DOHH2 (cell line): ENCODE results near the gene GLRX.

Source experiments
- EZH2phosphoT487 ChIP-seq: fragments of 200-600 bp; sonication (generic); IDR thresholded peaks from 2 replicates; pipeline ENCODE4 v1.6.1; 2017; ENCODE audit warnings: borderline replicate concordance, mild to moderate bottlenecking, antibody characterized with exemption, low read length, moderate library complexity, mixed read lengths
- TF ChIP-seq, protein P1 (sequence below): fragments of 200-600 bp; sonication (generic); IDR thresholded peaks from one replicate; pipeline ENCODE4 v1.5.1; 2014; ENCODE audit warnings: antibody characterized with exemption, mild to moderate bottlenecking, low read depth, low read length; ENCODE audit not compliant: poor library complexity, severe bottlenecking

DNA sequence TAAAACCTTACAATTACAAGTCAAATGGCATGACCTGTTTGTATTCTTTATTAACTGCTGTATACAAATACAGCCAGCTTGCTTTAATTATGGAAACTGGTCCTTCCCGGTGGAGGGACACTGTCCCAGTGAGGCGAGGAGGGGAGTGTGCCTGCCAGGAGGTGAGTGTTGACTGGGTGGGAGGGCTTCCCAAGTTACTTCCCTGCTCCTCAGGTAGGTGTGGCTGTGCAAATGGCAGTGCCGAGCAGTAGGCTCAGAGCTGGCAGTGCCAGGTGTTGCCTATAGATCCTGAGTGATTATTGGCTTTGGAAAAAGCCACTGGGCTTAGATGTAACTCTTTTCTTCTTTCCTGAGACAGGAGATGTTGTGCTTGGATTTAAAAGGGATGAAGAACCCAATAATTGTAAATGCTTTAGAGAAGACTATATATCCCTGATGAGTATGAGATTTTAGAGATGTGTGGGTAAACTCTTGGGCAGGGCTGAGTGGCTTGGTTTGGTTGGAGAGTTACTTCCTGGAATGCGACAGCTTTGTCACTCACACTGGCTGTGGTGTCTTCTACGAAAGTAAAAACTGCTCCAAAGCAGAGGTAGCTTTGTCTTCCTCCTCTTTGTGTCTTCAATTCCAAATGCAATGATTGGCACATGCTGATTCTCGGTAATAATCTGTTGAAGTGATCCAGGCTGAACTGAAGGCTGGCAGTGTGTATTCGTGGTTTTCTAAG lies 43.7 kb downstream of the GLRX start:
- TF ChIP-seq, protein P1, sequence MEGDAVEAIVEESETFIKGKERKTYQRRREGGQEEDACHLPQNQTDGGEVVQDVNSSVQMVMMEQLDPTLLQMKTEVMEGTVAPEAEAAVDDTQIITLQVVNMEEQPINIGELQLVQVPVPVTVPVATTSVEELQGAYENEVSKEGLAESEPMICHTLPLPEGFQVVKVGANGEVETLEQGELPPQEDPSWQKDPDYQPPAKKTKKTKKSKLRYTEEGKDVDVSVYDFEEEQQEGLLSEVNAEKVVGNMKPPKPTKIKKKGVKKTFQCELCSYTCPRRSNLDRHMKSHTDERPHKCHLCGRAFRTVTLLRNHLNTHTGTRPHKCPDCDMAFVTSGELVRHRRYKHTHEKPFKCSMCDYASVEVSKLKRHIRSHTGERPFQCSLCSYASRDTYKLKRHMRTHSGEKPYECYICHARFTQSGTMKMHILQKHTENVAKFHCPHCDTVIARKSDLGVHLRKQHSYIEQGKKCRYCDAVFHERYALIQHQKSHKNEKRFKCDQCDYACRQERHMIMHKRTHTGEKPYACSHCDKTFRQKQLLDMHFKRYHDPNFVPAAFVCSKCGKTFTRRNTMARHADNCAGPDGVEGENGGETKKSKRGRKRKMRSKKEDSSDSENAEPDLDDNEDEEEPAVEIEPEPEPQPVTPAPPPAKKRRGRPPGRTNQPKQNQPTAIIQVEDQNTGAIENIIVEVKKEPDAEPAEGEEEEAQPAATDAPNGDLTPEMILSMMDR = no peak
- no peak for TF ChIP-seq EZH2phosphoT487
